Panc1 (cell line): ENCODE measurements around the gene SMAP1. TPM values are rescaled to one million over a fixed set of nuclear protein-coding genes. Genes with fewer than 3 reads are reported as not detected.

Experiments used
- ATAC-seq: fragments of 200-7000 bp; cut with Tn5 transposase; 2 replicates; pipeline ENCODE4 v1.9.1; 2020; ENCODE audit warnings: mild to moderate bottlenecking, moderate library complexity
- BruUV-seq: library from RNA; stranded (reverse); fragments of 400-500 nt; replicated peaks from 2 replicates; lab custom pipeline; 2021; lab: Mats Ljungman, UMichigan
- CTCF ChIA-PET: fragments of 300-600 bp; sonication (Branson Sonifier 250); formaldehyde crosslinking; loops from one replicate; lab custom pipeline; 2022; ENCODE audit warnings: antibody characterized with exemption; lab: Charles Lee
- POLR2A ChIA-PET: fragments of 300-600 bp; sonication (Branson Sonifier 250); formaldehyde crosslinking; loops from one replicate; lab custom pipeline; 2022; ENCODE audit warnings: antibody characterized with exemption; lab: Charles Lee
- DNase-seq: peaks from one replicate; pipeline ENCODE4 v3.0.0-alpha.2; 2010; ENCODE audit warnings: low read depth, low spot score
- H3K27ac ChIP-seq: 2 replicates; pipeline ENCODE4 v1.5.1; 2011; ENCODE audit warnings: mild to moderate bottlenecking, low read length, inconsistent platforms
- H3K27me3 ChIP-seq: fragments of 200-500 bp; sonication (Bioruptor generic); 2 replicates; pipeline ENCODE4 v1.6.0; 2014; ENCODE audit warnings: low read length, inconsistent platforms; ENCODE audit not compliant: control insufficient read depth, insufficient read depth
- H3K36me3 ChIP-seq: fragments of 200-500 bp; sonication (Bioruptor generic); 2 replicates; pipeline ENCODE4 v1.5.1; 2014; ENCODE audit warnings: inconsistent platforms, mild to moderate bottlenecking, low read length, moderate library complexity; ENCODE audit not compliant: control insufficient read depth, insufficient read depth
- H3K4me1 ChIP-seq: 2 replicates; pipeline ENCODE4 v1.5.1; 2011; ENCODE audit warnings: inconsistent platforms, mild to moderate bottlenecking, low read length, moderate library complexity; ENCODE audit not compliant: control insufficient read depth, insufficient read depth
- H3K4me3 ChIP-seq, 2 experiments: 2 replicates each; pipeline ENCODE4 v1.5.1; 2011 to 2012; ENCODE audit warnings: low read depth in 2 of 2, low read length in 2 of 2, mild to moderate bottlenecking in 2 of 2, inconsistent platforms in 1 of 2, moderate library complexity in 1 of 2
- H3K9me3 ChIP-seq: fragments of 200-500 bp; sonication (Bioruptor generic); 2 replicates; pipeline ENCODE4 v1.5.1; 2014; ENCODE audit warnings: low read depth, mild to moderate bottlenecking, inconsistent platforms, low read length, moderate library complexity; ENCODE audit not compliant: control insufficient read depth, insufficient read depth
- CTCF ChIP-seq: fragments of 450-650 bp; IDR thresholded peaks from 2 replicates; pipeline ENCODE4 v1.5.1; 2017; ENCODE audit warnings: mild to moderate bottlenecking
- POLR2AphosphoS5 ChIP-seq: IDR thresholded peaks from 2 replicates; pipeline ENCODE4 v1.6.1; 2012; ENCODE audit warnings: mild to moderate bottlenecking, low read depth, low read length, moderate library complexity
- REST ChIP-seq, 2 experiments: IDR thresholded peaks; 2 replicates each; pipeline ENCODE4 v1.6.1; 2011 to 2012; ENCODE audit warnings: low read depth in 2 of 2, control low read depth in 1 of 2, low read length in 1 of 2, mild to moderate bottlenecking in 1 of 2, moderate library complexity in 1 of 2; ENCODE audit not compliant: insufficient read depth in 1 of 2
- SIN3A ChIP-seq: IDR thresholded peaks from 2 replicates; pipeline ENCODE4 v1.6.1; 2012; ENCODE audit warnings: low read depth, mild to moderate bottlenecking, low read length, moderate library complexity, borderline replicate concordance; ENCODE audit not compliant: insufficient read depth
- TCF7L2 ChIP-seq: IDR thresholded peaks from 2 replicates; pipeline ENCODE4 v1.6.1; 2011; ENCODE audit warnings: mild to moderate bottlenecking, low read depth, low read length, inconsistent platforms
- in situ Hi-C: cut with HindIII; loops from 2 replicates; pipeline ENCODE4 v1.10.0; 2016; ENCODE audit warnings: low sequenced_read_pairs, low pct_unique_long_range_greater_than_20kb
- intact Hi-C: fragments of 100-400 bp; cut with micrococcal nuclease; formaldehyde crosslinking; loops from one replicate; pipeline ENCODE4 v1.10.0; 2022; ENCODE audit not compliant: unreplicated experiment
- total RNA-seq: library from RNA; stranded (reverse); gene quantifications from one replicate; pipeline ENCODE4 v1.2.1, GENCODE V29; 2021; ENCODE audit not compliant: unreplicated experiment

Gene SMAP1
- total RNA-seq, 1 experiment from 2014 or later: 41.9 TPM

- DNase-seq (no peak), ATAC-seq (no peak)
- CTCF ChIA-PET: no interaction called here
- Histone ChIP-seq H3K4me1 (no peaks in the 10 kb centered on the region), H3K9me3 (no peaks in the 10 kb centered on the region), H3K27ac (no peak overlapping the region), H3K4me3 (no peak overlapping the region), H3K36me3 (no peaks in the 10 kb centered on the region), H3K27me3 (no peaks in the 10 kb centered on the region)
- in situ Hi-C loops: no loop called here
- no peak for TF ChIP-seq SIN3A
- no peak for TF ChIP-seq POLR2AphosphoS5
- TF ChIP-seq TCF7L2: no peak
- BruUV-seq: no TSS peak
- intact Hi-C loops: no loop called here
- POLR2A ChIA-PET: no interaction called here
Observed at GRCh38 chr6:70735513-70735912, 67.8 kb downstream of the SMAP1 start.

- Histone ChIP-seq H3K9me3 (no peaks in the 10 kb centered on the region), H3K4me3 (no peak overlapping the region), H3K36me3 (no peaks in the 10 kb centered on the region), H3K27me3 (no peaks in the 10 kb centered on the region), H3K27ac (no peak overlapping the region), H3K4me1 (no peaks in the 10 kb centered on the region)
- no TSS peak for BruUV-seq
- CTCF ChIA-PET: interaction anchor here (0.7 kb wide), 1 partner anchor 11 kb away, joined by 8 read pairs; no protein-coding TSS in a partner anchor
- POLR2A ChIA-PET: no interaction called here
- intact Hi-C loops: no loop called here
- DNase-seq (no peak), ATAC-seq (no peak)
- no peak for TF ChIP-seq POLR2AphosphoS5
- TF ChIP-seq REST (IDR thresholded peaks at IDR 0.05; ENCODE audit: insufficient read depth in 1 of 2, low read depth in 2 of 2, low read length in 1 of 2): no peak
- no peak for TF ChIP-seq SIN3A
- no peak for TF ChIP-seq TCF7L2
- no peak for TF ChIP-seq CTCF
- in situ Hi-C loops: no loop called here
Observed at GRCh38 chr6:70738028-70738427, 70.3 kb downstream of the SMAP1 start.

- ChIA-PET CTCF (interaction anchor here (0.5 kb wide), 1 partner anchor 286 kb away, joined by 3 read pairs; no protein-coding TSS in a partner anchor), POLR2A (interaction anchor here (0.6 kb wide), 1 partner anchor 38 kb away, joined by 5 read pairs; no protein-coding TSS in a partner anchor)
Observed at GRCh38 chr6:70739534-70739933, 71.9 kb downstream of the SMAP1 start.

More at GRCh38 chr6:70739534-70739933, 71.9 kb downstream of the SMAP1 start:
- TF ChIP-seq TCF7L2 (no peak), SIN3A (no peak), CTCF (no peak), POLR2AphosphoS5 (no peak), REST (IDR thresholded peaks at IDR 0.05; ENCODE audit: insufficient read depth in 1 of 2, low read depth in 2 of 2, low read length in 1 of 2) (no peak)
- no peak for DNase-seq
- BruUV-seq: no TSS peak
- H3K4me3 ChIP-seq: no peak overlapping the region
- no peaks in the 10 kb centered on the region for H3K27me3 ChIP-seq
- H3K9me3 ChIP-seq: no peaks in the 10 kb centered on the region
- H3K36me3 ChIP-seq: no peaks in the 10 kb centered on the region
- in situ Hi-C loops: no loop called here
- no peak for ATAC-seq
- no peak overlapping the region for H3K27ac ChIP-seq
- H3K4me1 ChIP-seq: no peaks in the 10 kb centered on the region
- intact Hi-C loops: no loop called here
